Astrocyte (in vitro differentiated cells and primary cell): Measurements from ENCODE around the gene TMEM33. TPM values are rescaled to one million over a fixed set of nuclear protein-coding genes. Genes with fewer than 3 reads are reported as not detected.

Experiments used
- DNase-seq: peaks from one replicate; pipeline ENCODE4 v3.0.0-alpha.2; 2010; ENCODE audit warnings: low read depth
- FAIRE-seq: peaks from 2 replicates; lab custom pipeline; 2011; peaks lifted over from hg19 to GRCh38; lab: Jason Lieb, UNC
- H2AFZ ChIP-seq: 2 replicates; pipeline ENCODE4 v1.6.0; 2012; ENCODE audit warnings: low read depth, low read length, inconsistent platforms
- H3K27ac ChIP-seq: 2 replicates; pipeline ENCODE4 v1.5.1; 2011; ENCODE audit warnings: low read depth, low read length, inconsistent platforms
- H3K27me3 ChIP-seq: 2 replicates; pipeline ENCODE4 v1.6.0; 2011; ENCODE audit warnings: low read length, inconsistent platforms; ENCODE audit not compliant: insufficient read depth
- H3K36me3 ChIP-seq: 2 replicates; pipeline ENCODE4 v1.5.1; 2011; ENCODE audit warnings: low read length, inconsistent platforms; ENCODE audit not compliant: insufficient read depth
- H3K4me1 ChIP-seq: 2 replicates; pipeline ENCODE4 v1.5.1; 2011; ENCODE audit warnings: low read length, inconsistent platforms; ENCODE audit not compliant: insufficient read depth
- H3K4me2 ChIP-seq: 2 replicates; pipeline ENCODE4 v1.6.0; 2012; ENCODE audit warnings: low read length, inconsistent platforms
- H3K4me3 ChIP-seq: 2 replicates; pipeline ENCODE4 v1.5.1; 2011; ENCODE audit warnings: low read depth, mild to moderate bottlenecking, low read length, inconsistent platforms; ENCODE audit not compliant: insufficient read depth
- H3K79me2 ChIP-seq: 2 replicates; pipeline ENCODE4 v1.6.0; 2012; ENCODE audit warnings: mild to moderate bottlenecking, low read length, inconsistent platforms; ENCODE audit not compliant: insufficient read depth
- H3K9ac ChIP-seq: 2 replicates; pipeline ENCODE4 v1.6.0; 2012; ENCODE audit warnings: mild to moderate bottlenecking, low read length, inconsistent platforms
- H3K9me3 ChIP-seq: 2 replicates; pipeline ENCODE4 v1.5.1; 2012; ENCODE audit warnings: low read depth, mild to moderate bottlenecking, low read length, inconsistent platforms; ENCODE audit not compliant: insufficient read depth
- H4K20me1 ChIP-seq: 2 replicates; pipeline ENCODE4 v1.6.0; 2012; ENCODE audit warnings: low read length, inconsistent platforms; ENCODE audit not compliant: insufficient read depth
- H3K27ac Mint-ChIP-seq: one replicate; pipeline ENCODE4 v1.8.0; 2021; ENCODE audit warnings: mild to moderate bottlenecking, mixed read lengths; ENCODE audit not compliant: unreplicated experiment
- H3K27me3 Mint-ChIP-seq: one replicate; pipeline ENCODE4 v1.8.0; 2021; ENCODE audit warnings: low read depth, mixed read lengths; ENCODE audit not compliant: unreplicated experiment
- H3K36me3 Mint-ChIP-seq: one replicate; pipeline ENCODE4 v1.8.0; 2021; ENCODE audit warnings: low read depth, mixed read lengths; ENCODE audit not compliant: unreplicated experiment
- H3K4me1 Mint-ChIP-seq: one replicate; pipeline ENCODE4 v1.8.0; 2021; ENCODE audit warnings: low read depth, mixed read lengths; ENCODE audit not compliant: unreplicated experiment
- H3K4me3 Mint-ChIP-seq: one replicate; pipeline ENCODE4 v1.8.0; 2021; ENCODE audit warnings: mild to moderate bottlenecking, moderate library complexity, mixed read lengths; ENCODE audit not compliant: unreplicated experiment
- H3K9me3 Mint-ChIP-seq: one replicate; pipeline ENCODE4 v1.8.0; 2021; ENCODE audit warnings: mild to moderate bottlenecking, mixed read lengths; ENCODE audit not compliant: unreplicated experiment
- EZH2 ChIP-seq: IDR thresholded peaks from 2 replicates; pipeline ENCODE4 v1.6.1; 2012; ENCODE audit warnings: mild to moderate bottlenecking, low read length, inconsistent platforms; ENCODE audit not compliant: insufficient read depth
- total RNA-seq: library from RNA; stranded (reverse); gene quantifications from 2 replicates; pipeline ENCODE4 v1.2.1, GENCODE V29; 2021
- TF ChIP-seq, protein P1 (sequence below): IDR thresholded peaks from 2 replicates; pipeline ENCODE4 v1.5.1; 2011; ENCODE audit warnings: low read depth, mild to moderate bottlenecking, inconsistent platforms, low read length, moderate library complexity; ENCODE audit not compliant: insufficient read depth

The TMEM33 gene
- total RNA-seq, 1 donor from 2014 or later = 84.0 TPM

DNA sequence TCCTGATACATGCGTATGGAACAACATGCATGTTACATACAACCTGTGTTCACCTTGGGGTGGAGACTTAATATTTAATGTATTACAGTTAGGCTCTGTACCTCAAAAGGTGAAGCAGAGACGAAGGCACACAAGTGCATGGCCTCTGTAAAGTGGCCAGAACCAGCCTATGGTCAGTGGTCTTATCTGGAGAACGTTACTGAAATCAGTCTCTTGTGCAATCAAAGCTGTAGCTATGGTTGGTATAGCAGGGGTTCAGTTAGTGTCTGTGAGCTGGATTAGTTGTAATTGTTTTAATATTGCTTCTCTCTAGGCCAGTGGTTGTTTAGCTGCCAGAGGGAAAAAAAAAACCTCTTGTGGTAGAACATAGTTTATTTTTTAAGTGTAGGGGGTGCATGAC lies 2.2 kb upstream of the TMEM33 start:
- no peaks in the 10 kb centered on the region for H3K9me3 Mint-ChIP-seq
- Histone ChIP-seq H4K20me1 (peaks cover 17% of the 10 kb centered on the region), H3K36me3 (no peaks in the 10 kb centered on the region), H3K4me1 (peaks cover 7% of the 10 kb centered on the region), H2AFZ (no peak overlapping the region), H3K9ac (no peak overlapping the region), H3K9me3 (no peaks in the 10 kb centered on the region), H3K27ac (no peak overlapping the region), H3K4me2 (no peak overlapping the region), H3K4me3 (no peak overlapping the region), H3K79me2 (peaks cover 31% of the 10 kb centered on the region), H3K27me3 (peaks cover 3% of the 10 kb centered on the region)
- peaks cover 9% of the 10 kb centered on the region for H3K4me1 Mint-ChIP-seq
- H3K27me3 Mint-ChIP-seq = no peaks in the 10 kb centered on the region
- no peak overlapping the region for H3K27ac Mint-ChIP-seq
- DNase-seq (no peak), FAIRE-seq (no peak)
- H3K36me3 Mint-ChIP-seq = peaks cover 2% of the 10 kb centered on the region
- H3K4me3 Mint-ChIP-seq = no peak overlapping the region
- TF ChIP-seq, protein P1, sequence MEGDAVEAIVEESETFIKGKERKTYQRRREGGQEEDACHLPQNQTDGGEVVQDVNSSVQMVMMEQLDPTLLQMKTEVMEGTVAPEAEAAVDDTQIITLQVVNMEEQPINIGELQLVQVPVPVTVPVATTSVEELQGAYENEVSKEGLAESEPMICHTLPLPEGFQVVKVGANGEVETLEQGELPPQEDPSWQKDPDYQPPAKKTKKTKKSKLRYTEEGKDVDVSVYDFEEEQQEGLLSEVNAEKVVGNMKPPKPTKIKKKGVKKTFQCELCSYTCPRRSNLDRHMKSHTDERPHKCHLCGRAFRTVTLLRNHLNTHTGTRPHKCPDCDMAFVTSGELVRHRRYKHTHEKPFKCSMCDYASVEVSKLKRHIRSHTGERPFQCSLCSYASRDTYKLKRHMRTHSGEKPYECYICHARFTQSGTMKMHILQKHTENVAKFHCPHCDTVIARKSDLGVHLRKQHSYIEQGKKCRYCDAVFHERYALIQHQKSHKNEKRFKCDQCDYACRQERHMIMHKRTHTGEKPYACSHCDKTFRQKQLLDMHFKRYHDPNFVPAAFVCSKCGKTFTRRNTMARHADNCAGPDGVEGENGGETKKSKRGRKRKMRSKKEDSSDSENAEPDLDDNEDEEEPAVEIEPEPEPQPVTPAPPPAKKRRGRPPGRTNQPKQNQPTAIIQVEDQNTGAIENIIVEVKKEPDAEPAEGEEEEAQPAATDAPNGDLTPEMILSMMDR = no peak
- TF ChIP-seq EZH2 = no peak

DNA sequence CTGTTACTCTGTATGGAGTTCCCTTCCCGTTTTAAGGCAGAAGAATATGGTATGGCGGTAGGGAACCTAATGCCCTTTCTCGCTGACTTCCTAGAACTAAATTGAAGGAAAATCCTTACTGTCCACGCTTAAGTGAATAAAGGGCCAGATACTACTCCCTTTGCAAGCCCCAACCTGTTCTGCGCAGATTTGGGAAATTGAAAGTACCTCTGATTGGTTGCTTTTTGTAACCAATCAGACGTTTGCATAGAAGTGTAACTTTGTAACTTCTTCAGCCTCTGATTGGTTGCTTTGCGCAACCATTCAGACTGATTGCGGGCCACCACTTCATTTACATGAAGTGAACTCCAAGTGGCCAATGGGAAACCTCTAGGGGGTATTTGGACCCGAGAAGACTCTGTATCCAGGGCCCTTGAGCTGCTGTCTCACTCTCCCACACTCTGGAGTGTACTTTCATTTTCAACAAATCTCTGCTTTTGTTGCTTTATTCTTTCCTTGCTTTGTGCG lies 1.2 kb upstream of the TMEM33 start:
- no peak overlapping the region for H3K9ac ChIP-seq
- H3K4me1 Mint-ChIP-seq = peaks cover 13% of the 10 kb centered on the region
- peaks cover 2% of the 10 kb centered on the region for H3K36me3 Mint-ChIP-seq
- no peak overlapping the region for H3K27ac ChIP-seq
- H3K27me3 Mint-ChIP-seq = no peaks in the 10 kb centered on the region
- H3K36me3 ChIP-seq = peaks cover 2% of the 10 kb centered on the region
- FAIRE-seq (no peak), DNase-seq (no peak)
- H3K27ac Mint-ChIP-seq = no peak overlapping the region
- H3K79me2 ChIP-seq = peaks cover 39% of the 10 kb centered on the region
- H3K27me3 ChIP-seq = peaks cover 3% of the 10 kb centered on the region
- H3K4me1 ChIP-seq = peaks cover 7% of the 10 kb centered on the region
- H3K9me3 Mint-ChIP-seq = no peaks in the 10 kb centered on the region
- TF ChIP-seq, protein P1 = no peak
- no peak for TF ChIP-seq EZH2
- H3K9me3 ChIP-seq = no peaks in the 10 kb centered on the region
- peak overlapping the region; percentile 95 for H3K4me3 Mint-ChIP-seq
- peak overlapping the region; percentile 93 for H2AFZ ChIP-seq
- H3K4me2 ChIP-seq = no peak overlapping the region
- H3K4me3 ChIP-seq = no peak overlapping the region
- peaks cover 22% of the 10 kb centered on the region for H4K20me1 ChIP-seq

DNA sequence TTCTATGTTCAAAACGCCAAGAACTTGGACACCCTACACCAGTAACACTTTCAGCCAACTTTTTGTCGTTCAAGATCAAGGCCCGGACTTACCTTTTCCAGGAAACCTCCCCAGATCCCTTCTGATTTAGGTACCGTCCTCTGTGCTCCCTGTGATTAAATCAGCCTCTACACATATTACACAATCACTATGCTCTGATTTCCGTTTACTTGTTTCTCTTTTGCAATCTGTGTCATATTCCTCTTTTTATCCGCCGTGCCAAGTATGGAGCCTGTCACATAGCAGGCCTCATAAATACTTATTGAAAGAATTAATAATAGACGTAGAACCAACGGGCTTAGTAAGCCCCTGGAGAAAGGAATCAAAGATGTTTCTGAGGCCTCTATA lies 722 bp upstream of the TMEM33 start:
- no peak overlapping the region for H3K27ac Mint-ChIP-seq

More for the DNA sequence above, 722 bp upstream of the TMEM33 start:
- peaks cover 13% of the 10 kb centered on the region for H3K4me1 Mint-ChIP-seq
- H3K9me3 Mint-ChIP-seq = no peaks in the 10 kb centered on the region
- H3K4me3 Mint-ChIP-seq = peak overlapping the region; percentile 95
- no peak overlapping the region for H3K27ac ChIP-seq
- FAIRE-seq (no peak), DNase-seq (no peak)
- peaks cover 3% of the 10 kb centered on the region for H3K27me3 ChIP-seq
- H4K20me1 ChIP-seq = peaks cover 26% of the 10 kb centered on the region
- peaks cover 3% of the 10 kb centered on the region for H3K36me3 Mint-ChIP-seq
- H3K4me2 ChIP-seq = peak overlapping the region; percentile 87
- H2AFZ ChIP-seq = peak overlapping the region; percentile 93
- peaks cover 44% of the 10 kb centered on the region for H3K79me2 ChIP-seq
- H3K36me3 ChIP-seq = peaks cover 4% of the 10 kb centered on the region
- no peak overlapping the region for H3K9ac ChIP-seq
- peak overlapping the region; percentile 91 for H3K4me3 ChIP-seq
- TF ChIP-seq, protein P1 = no peak
- no peak for TF ChIP-seq EZH2
- H3K9me3 ChIP-seq = no peaks in the 10 kb centered on the region
- peaks cover 7% of the 10 kb centered on the region for H3K4me1 ChIP-seq
- no peaks in the 10 kb centered on the region for H3K27me3 Mint-ChIP-seq
